B cell (primary cell): ENCODE data around the gene ZNF165.

Experiments used
- CTCF ChIP-seq: fragments of 200-600 bp; IDR thresholded peaks from one replicate; pipeline ENCODE4 v1.8.0; 2022; ENCODE audit warnings: antibody characterized with exemption, mild to moderate bottlenecking
- EZH2 ChIP-seq: IDR thresholded peaks from 2 replicates; pipeline ENCODE4 v1.6.1; 2012; ENCODE audit warnings: borderline replicate concordance, low read depth, mild to moderate bottlenecking, moderate library complexity, low read length; ENCODE audit not compliant: insufficient read depth, poor library complexity, severe bottlenecking

- TF ChIP-seq CTCF: no peak
- TF ChIP-seq EZH2: no peak
These were observed 12.3 kb upstream of the ZNF165 start for GRCh38 chr6:28068067-28068466.
